Astrocyte of the cerebellum (primary cell): ENCODE data around the gene PIGU.

Source experiments
- DNase-seq: peaks from one replicate; pipeline ENCODE4 v3.0.0-alpha.2; 2011; ENCODE audit warnings: low read depth
- H3K4me3 ChIP-seq: 2 replicates; pipeline ENCODE4 v1.5.1; 2011; ENCODE audit warnings: mild to moderate bottlenecking, low read depth, low read length, moderate library complexity
- in situ Hi-C: cut with HindIII; loops from 2 replicates; pipeline ENCODE4 v1.10.0; 2017; ENCODE audit warnings: low sequenced_read_pairs
- TF ChIP-seq, protein P1 (sequence below): IDR thresholded peaks from 2 replicates; pipeline ENCODE4 v1.5.1; 2012; ENCODE audit warnings: low read length, low read depth, moderate library complexity, mild to moderate bottlenecking; ENCODE audit errors: missing control alignments

The PIGU gene

GRCh38 chr20:34540596-34541263 lies 136.2 kb downstream of the PIGU start:
- TF ChIP-seq, protein P1, sequence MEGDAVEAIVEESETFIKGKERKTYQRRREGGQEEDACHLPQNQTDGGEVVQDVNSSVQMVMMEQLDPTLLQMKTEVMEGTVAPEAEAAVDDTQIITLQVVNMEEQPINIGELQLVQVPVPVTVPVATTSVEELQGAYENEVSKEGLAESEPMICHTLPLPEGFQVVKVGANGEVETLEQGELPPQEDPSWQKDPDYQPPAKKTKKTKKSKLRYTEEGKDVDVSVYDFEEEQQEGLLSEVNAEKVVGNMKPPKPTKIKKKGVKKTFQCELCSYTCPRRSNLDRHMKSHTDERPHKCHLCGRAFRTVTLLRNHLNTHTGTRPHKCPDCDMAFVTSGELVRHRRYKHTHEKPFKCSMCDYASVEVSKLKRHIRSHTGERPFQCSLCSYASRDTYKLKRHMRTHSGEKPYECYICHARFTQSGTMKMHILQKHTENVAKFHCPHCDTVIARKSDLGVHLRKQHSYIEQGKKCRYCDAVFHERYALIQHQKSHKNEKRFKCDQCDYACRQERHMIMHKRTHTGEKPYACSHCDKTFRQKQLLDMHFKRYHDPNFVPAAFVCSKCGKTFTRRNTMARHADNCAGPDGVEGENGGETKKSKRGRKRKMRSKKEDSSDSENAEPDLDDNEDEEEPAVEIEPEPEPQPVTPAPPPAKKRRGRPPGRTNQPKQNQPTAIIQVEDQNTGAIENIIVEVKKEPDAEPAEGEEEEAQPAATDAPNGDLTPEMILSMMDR, result no peak
- in situ Hi-C loops, result no loop called here
- no peak for DNase-seq
- no peak overlapping the region for H3K4me3 ChIP-seq

GRCh38 chr20:34539756-34540155 lies 137.1 kb downstream of the PIGU start:
- DNase-seq, result no peak
- TF ChIP-seq, protein P1, result no peak
- in situ Hi-C loops, result no loop called here
- H3K4me3 ChIP-seq, result no peak overlapping the region

DNA sequence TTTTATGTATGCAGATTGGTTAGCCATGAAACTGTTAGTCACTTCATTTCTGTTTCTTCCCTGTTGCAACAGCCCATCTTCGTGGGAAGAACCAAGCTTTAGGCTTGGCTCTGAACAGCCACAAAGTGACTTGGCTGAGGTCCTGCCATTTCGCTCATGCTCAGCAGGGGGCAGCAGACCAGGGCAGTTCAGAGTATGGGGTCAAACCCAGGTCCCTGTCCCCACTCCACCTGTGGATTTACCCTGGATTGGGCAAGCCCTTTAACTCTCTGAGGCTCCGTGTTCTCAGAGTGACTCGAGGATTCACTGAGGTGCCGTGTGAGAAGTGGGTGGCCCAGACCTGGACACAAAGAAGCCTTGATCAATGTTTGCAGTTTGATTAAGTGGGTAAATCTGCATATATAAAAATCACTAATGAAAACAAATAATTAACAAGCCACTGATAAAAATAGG lies 138.2 kb downstream of the PIGU start:
- no peak for DNase-seq
- TF ChIP-seq, protein P1, result peak; percentile 78
- in situ Hi-C loops, result no loop called here
- no peak overlapping the region for H3K4me3 ChIP-seq

GRCh38 chr20:34537651-34538050 lies 139.2 kb downstream of the PIGU start:
- TF ChIP-seq, protein P1, result no peak
- no peak for DNase-seq
- no peak overlapping the region for H3K4me3 ChIP-seq
- in situ Hi-C loops, result no loop called here

DNA sequence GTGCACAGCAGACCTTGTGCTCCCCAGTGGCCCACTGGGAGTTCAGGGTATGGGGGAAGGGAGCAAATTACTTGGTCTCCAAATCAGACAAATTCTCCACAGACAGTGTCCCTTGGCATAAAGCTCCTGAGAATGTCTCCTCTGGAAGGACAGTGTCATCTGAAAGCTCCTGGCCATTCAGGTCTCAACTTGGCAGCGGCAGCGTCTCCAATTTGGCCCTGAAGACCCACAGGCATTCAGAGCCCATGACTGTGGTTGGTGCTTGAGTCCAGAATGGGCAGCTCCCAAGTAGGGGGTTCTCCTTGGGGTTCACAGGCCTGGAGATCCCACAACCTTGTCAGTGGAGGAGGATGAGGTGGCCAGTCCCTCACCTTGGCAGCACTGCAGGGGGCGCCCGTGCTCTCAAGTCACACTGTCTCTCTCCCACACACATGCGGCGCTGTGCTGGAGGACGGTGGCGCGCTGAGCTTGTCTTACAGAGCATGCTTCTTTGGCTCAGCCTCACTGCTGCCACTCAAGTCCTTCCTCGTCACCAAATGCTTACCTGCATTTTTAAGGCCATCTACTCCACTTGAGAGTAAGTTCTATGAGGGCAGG lies 140.0 kb downstream of the PIGU start:
- in situ Hi-C loops, result no loop called here
- no peak for DNase-seq
- TF ChIP-seq, protein P1, result peak; percentile 22
- no peak overlapping the region for H3K4me3 ChIP-seq

DNA sequence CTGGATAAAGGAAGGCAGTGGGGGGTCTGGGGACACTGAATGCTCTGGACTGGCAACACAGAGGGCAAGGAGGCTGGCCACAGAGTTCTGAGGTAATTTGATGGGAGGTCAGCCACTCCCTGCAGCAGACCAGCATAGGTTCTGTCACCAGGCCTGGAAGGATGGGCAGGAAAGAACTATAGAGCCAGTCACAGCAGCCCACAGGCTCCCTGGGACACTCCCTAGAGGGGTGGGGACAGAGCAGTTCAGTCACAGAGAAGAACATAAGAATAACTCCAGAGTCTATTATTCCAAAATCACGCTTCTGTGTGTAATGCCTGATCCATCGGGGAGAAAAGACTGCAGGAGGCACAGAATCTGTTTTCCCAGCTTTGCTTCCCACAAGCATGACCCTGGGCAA lies 141.0 kb downstream of the PIGU start:
- no peak overlapping the region for H3K4me3 ChIP-seq
- TF ChIP-seq, protein P1, result no peak
- DNase-seq, result no peak
- in situ Hi-C loops, result no loop called here
